GM12878 (cell line): ENCODE measurements around the gene BRCA2. TPM values are rescaled to one million over a fixed set of nuclear protein-coding genes. Genes with fewer than 3 reads are reported as not detected.

Experiments used
- BCL3 ChIP-seq: IDR thresholded peaks from 2 replicates; pipeline ENCODE4 v1.6.1; 2011; ENCODE audit warnings: borderline replicate concordance, low read depth, mild to moderate bottlenecking, moderate library complexity, low read length; ENCODE audit not compliant: insufficient read depth, poor library complexity, severe bottlenecking
- CHD1 ChIP-seq: IDR thresholded peaks from 2 replicates; pipeline ENCODE4 v1.6.1; 2012; ENCODE audit warnings: low read depth, low read length, improper control_type of control experiment
- GATAD2B ChIP-seq: fragments of 450-650 bp; conservative IDR thresholded peaks from 2 replicates; pipeline ENCODE4 v1.6.1; 2017; ENCODE audit warnings: low read depth, mild to moderate bottlenecking, moderate library complexity
- HSF1 ChIP-seq: fragments of 150-350 bp; IDR thresholded peaks from 2 replicates; pipeline ENCODE4 v1.6.1; 2014; ENCODE audit warnings: mild to moderate bottlenecking, low read depth, low read length
- IKZF1 ChIP-seq: fragments of 450-650 bp; conservative IDR thresholded peaks from 2 replicates; pipeline ENCODE4 v1.6.1; 2017; ENCODE audit warnings: antibody characterized with exemption, mild to moderate bottlenecking
- MAX ChIP-seq: IDR thresholded peaks from 2 replicates; pipeline ENCODE4 v1.6.1; 2012; ENCODE audit warnings: low read depth, low read length, improper control_type of control experiment
- PAX8 ChIP-seq: fragments of 450-650 bp; IDR thresholded peaks from 2 replicates; pipeline ENCODE4 v1.6.1; 2017; ENCODE audit warnings: mild to moderate bottlenecking, moderate library complexity
- POLR2AphosphoS5 ChIP-seq: IDR thresholded peaks from 2 replicates; pipeline ENCODE4 v1.6.1; 2011; ENCODE audit warnings: mild to moderate bottlenecking, low read length, inconsistent platforms
- SREBF2 ChIP-seq: IDR thresholded peaks from 2 replicates; pipeline ENCODE4 v1.6.1; 2012; ENCODE audit warnings: mild to moderate bottlenecking, low read length
- STAT3 ChIP-seq: IDR thresholded peaks from 2 replicates; pipeline ENCODE4 v1.6.1; 2011; ENCODE audit warnings: low read depth, low read length, improper control_type of control experiment
- SUPT20H ChIP-seq: IDR thresholded peaks from 2 replicates; pipeline ENCODE4 v1.6.1; 2011; ENCODE audit warnings: low read depth, mild to moderate bottlenecking, low read length, moderate library complexity, borderline replicate concordance; ENCODE audit not compliant: control insufficient read depth
- TCF3 ChIP-seq: IDR thresholded peaks from 2 replicates; pipeline ENCODE4 v1.6.1; 2012; ENCODE audit warnings: low read depth, mild to moderate bottlenecking, low read length, borderline replicate concordance; ENCODE audit not compliant: insufficient read depth
- ZBTB4 ChIP-seq: fragments of 450-650 bp; formaldehyde crosslinking; IDR thresholded peaks from 2 replicates; pipeline ENCODE4 v1.4.0; 2022; ENCODE audit warnings: mild to moderate bottlenecking, moderate library complexity
- polyA plus RNA-seq, 11 experiments: library from polyadenylated mRNA; depleted of rRNA in 4 of 11; unstranded in 6 of 11; stranded (reverse) in 5 of 11; fragments of >200 nt; fragmentation: Nextera tagmentation in 4 of 11; fragmentation: Illumina TruSeq in 1 of 11; extraction: Ambion mirVana in 4 of 11; extraction: Trizol in 1 of 11; gene quantifications; 1 replicate in 1 of 11; 2 replicates in 10 of 11; pipeline versions ENCODE4 v1.2.1 to v1.2.3, GENCODE V29; 2011 to 2016; ENCODE audit warnings: inconsistent platforms in 2 of 11, missing spikeins in 2 of 11, low read depth in 1 of 11
- total RNA-seq, 4 experiments: library from RNA; depleted of rRNA in 3 of 4; stranded (reverse); fragments of >200 nt in 3 of 4; fragmentation: Illumina TruSeq in 1 of 4; extraction: Trizol in 1 of 4; gene quantifications; 2 replicates each; pipeline versions ENCODE4 v1.2.1 to v1.2.3, GENCODE V29; 2013 to 2021

BRCA2 gene
- total and polyA plus RNA-seq, 10 of the 15 experiments (the other 5 are each of a cell fraction or from before 2014, with no cell fraction given): 7.6 to 42.2 (median 23.9) TPM

GRCh38 chr13:32447894-32448623 is 132.8 kb downstream of the BRCA2 start (continued):
- TF ChIP-seq MAX (no peak), BCL3 (no peak), POLR2AphosphoS5 (no peak), CHD1 (no peak), SREBF2 (no peak), STAT3 (no peak), ZBTB4 (CRISPR knock-in tag) (no peak), IKZF1 (no peak), PAX8 (no peak), GATAD2B (no peak), SUPT20H (no peak), TCF3 (no peak), HSF1 (no peak)
